Thyroid gland (tissue), 4 donors: ENCODE results near the gene MYLK3. TPM values are rescaled to one million over a fixed set of nuclear protein-coding genes. Genes with fewer than 3 reads are reported as not detected.
A peak's percentile ranks its signal among the peaks of the same experiment; 100 is the strongest.

Source experiments
- DNase-seq, 2 donors: peaks; one replicate each; pipeline ENCODE4 v3.0.0-alpha.2; 2019
- H3K27ac ChIP-seq, 3 donors: fragments of 200-600 bp; sonication (generic); 1 replicate in 2 of 3; 2 replicates in 1 of 3; pipeline ENCODE4 v1.5.1; 2016 to 2019; ENCODE audit warnings: mild to moderate bottlenecking in 1 of 3, moderate library complexity in 1 of 3
- H3K27me3 ChIP-seq: fragments of 200-600 bp; sonication (generic); one replicate; pipeline ENCODE4 v1.5.1; 2019
- H3K36me3 ChIP-seq, 2 donors: fragments of 200-600 bp; sonication (generic); one replicate each; pipeline ENCODE4 v1.5.1; 2016 to 2019
- H3K4me1 ChIP-seq, 2 donors: fragments of 200-600 bp; sonication (generic); one replicate each; pipeline ENCODE4 v1.5.1; 2017 to 2019
- H3K4me3 ChIP-seq, 3 donors: fragments of 200-600 bp; sonication (generic); replicated peaks in 1 of 3; 1 replicate in 2 of 3; 2 replicates in 1 of 3; pipeline ENCODE4 v1.5.1; 2016; ENCODE audit warnings: mild to moderate bottlenecking in 1 of 3
- H3K9me3 ChIP-seq: fragments of 200-600 bp; sonication (generic); one replicate; pipeline ENCODE4 v1.5.1; 2017
- POLR2A ChIP-seq, 2 donors: fragments of 450-650 bp; IDR thresholded peaks; one replicate each; pipeline ENCODE4 v1.6.1; 2017; ENCODE audit warnings: antibody characterized with exemption in 2 of 2, mild to moderate bottlenecking in 2 of 2, moderate library complexity in 1 of 2
- WGBS, 2 donors: methylation state at CpG; one replicate each; pipeline ENCODE4 v1.1.5; 2017; 5-methylcytosine and 5-hydroxymethylcytosine counted together
- intact Hi-C: fragments of 100-400 bp; cut with DNase I; formaldehyde crosslinking; loops from one replicate; pipeline ENCODE4 v1.15.1; 2023
- total RNA-seq, 4 donors: library from RNA; depleted of rRNA; stranded (reverse); fragments of >200 nt; gene quantifications; one replicate each; pipeline ENCODE4 v1.2.3, GENCODE V29; 2016

Gene MYLK3
- total RNA-seq, 4 donors from 2014 or later, result 0.10 to 0.27 (median 0.11) TPM; not detected in 1

DNA sequence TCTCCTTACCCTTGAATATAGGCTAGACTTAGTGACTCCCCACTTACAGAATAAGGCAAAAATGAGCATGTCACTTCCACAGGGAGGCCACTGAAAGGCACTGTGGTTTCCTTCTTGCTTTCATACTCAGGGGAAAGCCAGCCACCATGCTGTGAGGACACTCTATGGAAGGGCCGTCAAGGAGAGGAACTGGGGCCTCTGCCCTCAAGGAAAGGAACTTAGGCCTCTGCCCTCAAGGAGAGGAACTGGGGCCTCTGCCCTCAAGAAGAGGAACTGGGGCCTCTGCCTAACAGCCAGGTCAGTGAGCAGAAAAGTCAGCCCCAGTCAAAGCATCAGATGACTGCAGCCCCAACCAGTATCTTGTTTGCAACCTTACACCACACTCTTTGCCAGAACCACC lies 89.2 kb downstream of the MYLK3 start:
- WGBS, 2 donors, result 60 to 67% methylated on average over 1 of the region's 1 CpG

More for the DNA sequence above, 89.2 kb downstream of the MYLK3 start:
- Histone ChIP-seq H3K36me3 (peaks cover 36 to 39% of the 10 kb centered on the region in 2 donors), H3K27me3 (no peaks in the 10 kb centered on the region), H3K9me3 (no peaks in the 10 kb centered on the region), H3K27ac (no peak overlapping the region), H3K4me3 (no peak overlapping the region), H3K4me1 (no peaks in the 10 kb centered on the region)
- intact Hi-C loops, result no loop called here
- no peak for TF ChIP-seq POLR2A (IDR thresholded peaks at IDR 0.05)
- DNase-seq, result peak in 1 of 2 donors; percentile 3

Other genes starting within 250 kb of the MYLK3 start
- 1 to 10 TPM in 1 of 4 donors, not detected in 3; 1.8 TPM for gene SHCBP1, start 127.0 kb downstream of the MYLK3 start, total RNA-seq
- 10 to 100 TPM; 52.8 to 71.6 (median 62.6) TPM for gene VPS35, start 59.2 kb downstream of the MYLK3 start, total RNA-seq
- gene ORC6, start 58.7 kb downstream of the MYLK3 start, total RNA-seq, result 1 to 10 TPM in 3 of 4 donors, under 1 TPM in 1; 0.27 to 4.0 (median 1.7) TPM
- 10 to 100 TPM in 1 of 4 donors, 1 to 10 TPM in 3; 5.1 to 13.3 (median 6.2) TPM for gene C16orf87, start 82.8 kb upstream of the MYLK3 start, total RNA-seq
- gene GPT2, start 136.0 kb upstream of the MYLK3 start, total RNA-seq, result 10 to 100 TPM in 3 of 4 donors, 1 to 10 TPM in 1; 5.5 to 19.2 (median 13.2) TPM
- gene DNAJA2, start 225.3 kb upstream of the MYLK3 start, total RNA-seq, result 10 to 100 TPM; 55.6 to 86.0 (median 62.1) TPM